CMK (cell line): Measurements from ENCODE around the gene PALD1.
"Not testable (repeated sequence)": the region's sequence is repeated elsewhere in the genome, so short reads cannot be mapped to it uniquely, and the experiment has no call there.

Experiments
- DNase-seq: peaks from one replicate; pipeline ENCODE4 v3.0.0-alpha.2; 2010; ENCODE audit warnings: low read depth

Gene PALD1

GRCh38 chr10:70482982-70483760 is 4.6 kb downstream of the PALD1 start:
- no peak for DNase-seq

- DNase-seq = not testable (repeated sequence)
Observed at GRCh38 chr10:70483872-70484271, 5.3 kb downstream of the PALD1 start.

- DNase-seq = no peak
Observed at GRCh38 chr10:70487824-70488223, 9.3 kb downstream of the PALD1 start.

- DNase-seq = no peak
Observed at GRCh38 chr10:70490142-70490541, 11.6 kb downstream of the PALD1 start.

- DNase-seq = no peak
Observed at GRCh38 chr10:70491614-70492013, 13.0 kb downstream of the PALD1 start.

GRCh38 chr10:70492786-70493659 is 14.5 kb downstream of the PALD1 start:
- DNase-seq = no peak

- DNase-seq = no peak
Observed at GRCh38 chr10:70493660-70494234, 15.2 kb downstream of the PALD1 start.

GRCh38 chr10:70494536-70494935 is 16.0 kb downstream of the PALD1 start:
- no peak for DNase-seq

GRCh38 chr10:70494966-70495365 is 16.4 kb downstream of the PALD1 start:
- DNase-seq = no peak

- DNase-seq = no peak
Observed at GRCh38 chr10:70495691-70496261, 17.2 kb downstream of the PALD1 start.

- no peak for DNase-seq
Observed at GRCh38 chr10:70496341-70497119, 18.0 kb downstream of the PALD1 start.

- no peak for DNase-seq
Observed at GRCh38 chr10:70497120-70497545, 18.6 kb downstream of the PALD1 start.

- DNase-seq = no peak
Observed at GRCh38 chr10:70498970-70499835, 20.6 kb downstream of the PALD1 start.

- DNase-seq = no peak
Observed at GRCh38 chr10:70499836-70500167, 21.2 kb downstream of the PALD1 start.

- no peak for DNase-seq
Observed at GRCh38 chr10:70500368-70500767, 21.8 kb downstream of the PALD1 start.

GRCh38 chr10:70500812-70501301 is 22.3 kb downstream of the PALD1 start:
- DNase-seq = no peak

- no peak for DNase-seq
Observed at GRCh38 chr10:70502406-70502805, 23.8 kb downstream of the PALD1 start.

- DNase-seq = no peak
Observed at GRCh38 chr10:70503776-70504175, 25.2 kb downstream of the PALD1 start.

- DNase-seq = no peak
Observed at GRCh38 chr10:70504521-70505358, 26.2 kb downstream of the PALD1 start.

- no peak for DNase-seq
Observed at GRCh38 chr10:70505908-70506307, 27.3 kb downstream of the PALD1 start.
